Activated CD8-positive, alpha-beta memory T cell treated with anti-CD3 and anti-CD28 coated beads, Interleukin-2, amount 10 ng/mL, durations not matched to agents 7 days and 5 days (primary cell): ENCODE measurements around the gene INTS1. TPM values are rescaled to one million over a fixed set of nuclear protein-coding genes. Genes with fewer than 3 reads are reported as not detected.

Experiments
- ATAC-seq: fragments of 150-1000 bp; cut with Tn5 transposase; one replicate; pipeline ENCODE4 v1.10.0; 2021; ENCODE audit warnings: moderate library complexity
- CTCF ChIA-PET: fragments of 350-600 bp; sonication (Branson Sonifier 250); formaldehyde crosslinking; loops from one replicate; lab custom pipeline; 2021; ENCODE audit warnings: antibody characterized with exemption; lab: Charles Lee
- DNase-seq: peaks from one replicate; pipeline ENCODE4 v3.0.0-alpha.2; 2020
- H3K27ac Mint-ChIP-seq: one replicate; pipeline ENCODE4 v1.8.0; 2021; ENCODE audit warnings: mild to moderate bottlenecking, mixed read lengths
- H3K27me3 Mint-ChIP-seq: one replicate; pipeline ENCODE4 v1.8.0; 2021; ENCODE audit warnings: mixed read lengths
- H3K36me3 Mint-ChIP-seq: one replicate; pipeline ENCODE4 v1.8.0; 2021; ENCODE audit warnings: mild to moderate bottlenecking, mixed read lengths
- H3K4me1 Mint-ChIP-seq: one replicate; pipeline ENCODE4 v1.8.0; 2021; ENCODE audit warnings: mixed read lengths
- H3K4me3 Mint-ChIP-seq: one replicate; pipeline ENCODE4 v1.8.0; 2021; ENCODE audit warnings: mild to moderate bottlenecking, moderate library complexity, mixed read lengths
- H3K9me3 Mint-ChIP-seq: one replicate; pipeline ENCODE4 v1.8.0; 2022; ENCODE audit warnings: low read depth, mixed read lengths
- total RNA-seq, 2 experiments: library from RNA; stranded (reverse); gene quantifications; one replicate each; pipeline ENCODE4 v1.2.3, GENCODE V29; 2021

Gene INTS1
- total RNA-seq, 2 experiments from 2014 or later: 97.5 to 102 TPM

DNA sequence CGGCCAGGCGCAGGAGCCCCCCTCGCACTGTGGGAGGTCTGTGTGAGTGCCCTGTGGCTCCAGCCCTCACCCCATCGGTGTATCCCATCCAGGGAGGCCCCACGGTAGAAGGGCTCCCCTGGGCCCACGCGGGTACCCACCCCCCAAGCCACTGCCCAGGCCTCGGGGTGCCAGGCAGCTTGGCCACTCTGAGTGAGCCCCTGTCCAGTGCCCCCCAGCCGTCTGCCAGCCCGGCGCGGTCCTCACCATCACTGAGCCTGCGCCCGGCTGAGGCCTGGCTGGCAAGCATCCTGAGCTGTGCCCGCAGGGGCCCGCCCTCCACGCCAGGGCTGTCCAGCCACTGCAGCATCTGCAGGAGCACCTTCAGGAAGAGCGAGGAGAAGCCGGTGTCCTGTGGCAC lies 25.7 kb downstream of the INTS1 start:
- peaks cover 11% of the 10 kb centered on the region for H3K4me1 Mint-ChIP-seq
- ATAC-seq: no peak
- no peak overlapping the region for H3K4me3 Mint-ChIP-seq
- no peak overlapping the region for H3K27ac Mint-ChIP-seq
- no peak for DNase-seq
- H3K36me3 Mint-ChIP-seq: peaks cover 2% of the 10 kb centered on the region
- H3K9me3 Mint-ChIP-seq: no peaks in the 10 kb centered on the region
- no peaks in the 10 kb centered on the region for H3K27me3 Mint-ChIP-seq
- CTCF ChIA-PET: no interaction called here

DNA sequence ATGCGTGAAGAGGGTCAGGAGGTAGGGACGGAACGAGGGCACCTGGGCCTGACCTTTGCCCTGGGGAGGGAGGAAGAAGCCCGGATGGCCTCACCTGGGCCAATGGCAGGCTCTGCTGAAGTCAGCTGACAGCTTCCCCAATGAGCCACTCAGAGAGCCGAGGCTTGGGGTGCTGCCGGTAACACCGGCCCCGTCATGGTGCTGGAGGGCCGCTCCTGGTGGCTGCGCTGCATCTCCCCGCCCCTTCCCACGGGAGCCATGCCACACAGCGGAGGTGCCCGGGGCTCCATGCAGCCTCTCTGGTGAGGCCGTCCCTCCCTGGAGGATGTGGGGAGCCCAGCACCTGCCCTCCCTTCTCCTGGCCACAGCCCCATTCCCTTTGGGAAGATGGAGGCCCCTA lies 27.3 kb downstream of the INTS1 start:
- Mint-ChIP-seq H3K4me3 (no peak overlapping the region), H3K36me3 (peaks cover 3% of the 10 kb centered on the region), H3K27ac (no peak overlapping the region), H3K27me3 (no peaks in the 10 kb centered on the region), H3K9me3 (no peaks in the 10 kb centered on the region), H3K4me1 (peaks cover 11% of the 10 kb centered on the region)
- ATAC-seq: no peak
- DNase-seq: no peak
- CTCF ChIA-PET: no interaction called here

DNA sequence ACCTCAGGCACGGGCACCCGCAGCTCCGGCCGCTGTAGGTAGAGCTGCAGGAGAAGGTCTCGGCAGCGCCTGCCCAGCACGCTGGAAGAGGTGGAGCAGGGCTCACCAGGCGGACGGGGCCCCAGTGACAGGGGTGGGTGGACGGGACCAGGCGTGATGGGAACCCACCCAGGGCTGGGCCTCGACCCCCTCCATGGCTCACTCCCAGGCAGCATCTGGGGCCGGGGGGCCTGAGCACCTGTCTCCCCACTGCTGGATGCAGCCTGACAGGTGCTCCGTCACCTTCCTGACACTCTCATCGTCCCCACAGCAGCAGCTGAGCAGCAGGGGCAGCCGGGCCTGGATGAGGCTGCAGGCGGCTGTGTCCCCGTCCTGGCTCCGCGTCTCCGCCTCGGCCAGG lies 28.2 kb downstream of the INTS1 start:
- Mint-ChIP-seq H3K36me3 (peaks cover 3% of the 10 kb centered on the region), H3K27ac (no peak overlapping the region), H3K27me3 (no peaks in the 10 kb centered on the region), H3K4me1 (peaks cover 11% of the 10 kb centered on the region), H3K4me3 (no peak overlapping the region), H3K9me3 (no peaks in the 10 kb centered on the region)
- no peak for DNase-seq
- CTCF ChIA-PET: interaction anchor here (1.3 kb wide), 2 partner anchors 44 to 411 kb away, joined by 3 to 4 read pairs; no protein-coding TSS in a partner anchor
- no peak for ATAC-seq

DNA sequence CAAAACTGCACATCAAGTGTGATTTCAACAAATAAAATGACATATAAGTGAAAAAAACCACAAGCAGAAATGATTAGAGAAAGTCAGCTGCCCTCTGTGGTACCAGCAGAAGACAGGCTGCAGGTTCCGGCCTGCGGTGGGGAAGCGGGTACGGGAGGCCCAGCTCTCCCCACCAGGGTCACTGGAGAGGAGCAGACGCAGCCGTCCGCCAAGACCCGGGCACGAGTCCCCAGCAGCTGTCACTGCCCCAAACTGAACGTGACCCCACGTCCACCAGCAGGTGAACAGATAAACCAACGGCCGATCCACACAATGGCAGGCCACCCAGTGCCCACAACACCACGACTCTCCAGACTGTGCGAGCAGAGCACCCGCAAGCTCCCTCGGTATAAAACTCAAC lies 28.8 kb downstream of the INTS1 start:
- DNase-seq: no peak
- Mint-ChIP-seq H3K9me3 (no peaks in the 10 kb centered on the region), H3K27me3 (no peaks in the 10 kb centered on the region), H3K4me1 (peaks cover 11% of the 10 kb centered on the region), H3K4me3 (no peak overlapping the region), H3K36me3 (peaks cover 3% of the 10 kb centered on the region), H3K27ac (no peak overlapping the region)
- CTCF ChIA-PET: interaction anchor here (1.3 to 2.2 kb wide), 4 partner anchors 15 to 410 kb away, joined by 3 to 7 read pairs (median 4); no protein-coding TSS in a partner anchor
- no peak for ATAC-seq

DNA sequence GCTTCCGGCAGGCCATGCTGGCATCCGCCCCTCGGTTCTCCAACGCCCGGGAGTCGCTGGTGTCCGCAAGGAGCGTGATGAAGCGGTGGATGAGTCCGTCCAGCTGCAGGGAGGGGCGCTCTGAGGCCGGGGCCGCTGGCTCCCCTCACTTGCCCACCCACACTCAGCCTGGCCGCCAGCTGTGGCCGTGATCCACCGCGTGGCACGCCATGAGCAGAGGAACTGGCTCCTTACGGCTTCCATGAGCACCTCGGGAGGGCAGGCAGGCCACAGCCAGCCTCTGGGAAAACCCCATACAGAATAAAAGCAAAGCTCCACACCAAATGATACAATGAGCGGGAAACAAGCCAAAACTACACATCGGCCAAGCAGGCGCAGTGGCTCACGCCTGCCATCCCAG lies 29.5 kb downstream of the INTS1 start:
- no peak for ATAC-seq
- no peak overlapping the region for H3K4me3 Mint-ChIP-seq
- DNase-seq: no peak
- H3K9me3 Mint-ChIP-seq: no peaks in the 10 kb centered on the region
- peaks cover 11% of the 10 kb centered on the region for H3K4me1 Mint-ChIP-seq
- no peak overlapping the region for H3K27ac Mint-ChIP-seq
- H3K36me3 Mint-ChIP-seq: peaks cover 3% of the 10 kb centered on the region
- CTCF ChIA-PET: interaction anchor here (0.6 to 2.2 kb wide), 23 partner anchors 11 to 481 kb away, joined by 3 to 14 read pairs (median 4); no protein-coding TSS in a partner anchor
- H3K27me3 Mint-ChIP-seq: no peaks in the 10 kb centered on the region

DNA sequence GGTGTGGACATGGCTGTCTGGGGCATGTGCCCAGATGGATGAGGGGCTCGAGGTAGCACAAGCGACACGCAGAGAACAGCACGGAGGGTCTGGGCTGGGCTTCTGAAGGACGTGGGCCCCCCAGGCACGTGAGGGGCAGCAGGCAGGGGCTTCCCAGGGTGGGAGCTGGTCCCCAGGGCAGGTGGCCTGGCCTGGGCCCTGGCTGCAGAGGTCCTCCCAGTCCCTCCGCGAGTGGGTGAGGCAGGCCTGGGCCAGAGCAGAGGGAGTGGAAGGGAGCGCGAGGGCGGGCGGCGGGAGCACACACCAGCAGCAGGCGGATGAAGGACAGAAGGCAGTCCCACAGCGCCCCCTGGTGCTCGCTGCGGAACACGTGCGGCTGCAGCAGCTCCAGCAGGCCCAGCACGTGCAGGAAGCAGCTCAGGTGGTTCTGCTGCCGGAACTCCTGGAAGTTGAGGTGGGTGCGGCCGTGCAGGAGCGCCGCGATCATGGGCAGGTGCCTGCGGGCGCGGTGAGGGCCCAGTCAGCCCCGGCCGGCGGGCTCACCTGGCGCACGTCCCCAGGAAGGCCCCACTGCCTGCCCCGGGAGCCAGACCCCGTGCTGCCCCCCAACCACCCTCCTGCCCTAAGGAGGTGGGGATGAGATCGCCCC lies 30.2 kb downstream of the INTS1 start:
- DNase-seq: peak; percentile 91
- Mint-ChIP-seq H3K4me1 (peaks cover 11% of the 10 kb centered on the region), H3K4me3 (no peak overlapping the region), H3K9me3 (no peaks in the 10 kb centered on the region), H3K36me3 (peaks cover 3% of the 10 kb centered on the region), H3K27me3 (no peaks in the 10 kb centered on the region), H3K27ac (no peak overlapping the region)
- peak; percentile 89 for ATAC-seq
- CTCF ChIA-PET: interaction anchor here (0.6 to 2.2 kb wide), 25 partner anchors 10 to 659 kb away, joined by 3 to 14 read pairs (median 4); no protein-coding TSS in a partner anchor

DNA sequence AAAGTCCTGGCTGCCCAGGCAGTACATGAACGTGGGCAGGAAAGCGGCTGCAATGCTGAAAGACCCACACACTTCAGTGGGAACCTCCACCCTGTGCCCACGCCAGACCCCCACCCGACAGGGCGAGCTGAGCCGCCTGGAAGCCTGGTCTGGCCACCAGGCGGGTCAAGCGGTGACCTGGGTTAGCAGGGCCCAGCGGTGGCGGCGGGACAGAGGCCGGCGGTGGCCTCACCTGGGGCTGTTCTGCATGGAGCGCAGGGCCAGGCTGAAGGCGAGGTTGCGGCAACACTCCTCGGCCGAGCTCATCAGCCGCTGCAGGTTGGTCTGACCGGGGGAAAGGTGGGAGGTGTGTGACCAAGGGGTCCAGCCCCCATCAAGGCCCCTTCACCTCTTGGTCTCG lies 33.3 kb downstream of the INTS1 start:
- Mint-ChIP-seq H3K36me3 (peaks cover 3% of the 10 kb centered on the region), H3K27me3 (no peaks in the 10 kb centered on the region), H3K27ac (no peak overlapping the region), H3K4me3 (no peak overlapping the region), H3K4me1 (peaks cover 11% of the 10 kb centered on the region), H3K9me3 (no peaks in the 10 kb centered on the region)
- ATAC-seq (no peak), DNase-seq (no peak)
- CTCF ChIA-PET: no interaction called here

DNA sequence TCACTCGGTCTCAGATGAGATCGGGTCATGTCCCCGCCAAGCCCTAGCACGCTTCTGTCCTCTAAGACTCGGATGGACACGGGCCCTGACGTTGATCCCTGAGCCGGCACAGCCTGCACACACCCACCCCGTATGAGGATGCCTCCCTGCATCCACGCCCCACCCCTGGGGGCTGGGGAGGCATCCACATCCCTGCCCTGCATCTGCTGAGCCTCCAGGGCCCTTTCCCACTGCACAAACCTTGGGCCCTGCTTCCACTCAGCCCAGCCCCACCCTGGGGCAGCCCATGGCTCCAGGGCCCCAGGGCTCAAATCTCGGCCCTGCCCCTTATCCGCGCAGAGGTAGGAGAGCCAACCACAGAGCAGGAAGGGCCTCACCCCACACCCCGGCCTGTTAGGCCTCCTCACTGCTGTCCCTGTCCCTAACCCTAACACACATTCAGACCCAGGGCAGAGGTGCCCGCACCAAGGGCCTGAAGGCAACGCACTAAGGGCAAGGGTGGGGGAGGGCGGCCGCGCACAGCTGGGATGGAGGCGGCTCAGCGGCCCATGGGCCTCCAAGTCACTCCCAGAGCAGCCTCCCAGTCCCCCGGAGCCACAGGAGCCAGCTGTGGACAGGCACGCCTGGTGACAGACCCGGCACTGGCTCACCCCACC lies 35.4 kb downstream of the INTS1 start:
- Mint-ChIP-seq H3K27ac (no peak overlapping the region), H3K9me3 (no peaks in the 10 kb centered on the region), H3K4me1 (peaks cover 2% of the 10 kb centered on the region), H3K36me3 (peaks cover 2% of the 10 kb centered on the region), H3K27me3 (no peaks in the 10 kb centered on the region), H3K4me3 (no peak overlapping the region)
- CTCF ChIA-PET: no interaction called here
- ATAC-seq (no peak), DNase-seq (no peak)

DNA sequence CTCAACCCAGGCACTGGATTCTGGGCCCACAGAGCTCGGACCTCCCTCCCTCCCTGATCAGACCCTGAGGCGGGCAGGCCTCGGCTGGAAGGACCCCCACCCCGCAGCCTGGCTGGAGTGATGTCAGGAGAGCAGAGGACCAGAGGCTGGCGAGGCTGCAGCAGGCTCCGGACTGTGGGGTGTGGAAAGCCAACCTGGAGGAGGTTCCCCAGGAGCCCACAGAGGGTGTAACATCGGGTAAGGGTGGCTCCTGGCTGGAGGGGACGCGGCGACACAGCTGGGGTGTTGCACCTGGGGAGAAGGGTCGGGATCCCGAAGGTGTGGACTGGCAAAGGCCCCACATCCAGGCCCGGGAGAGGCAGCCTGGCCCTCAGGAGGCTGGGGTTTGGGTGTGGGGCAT lies 36.0 kb downstream of the INTS1 start:
- H3K4me1 Mint-ChIP-seq: no peaks in the 10 kb centered on the region
- H3K9me3 Mint-ChIP-seq: no peaks in the 10 kb centered on the region
- CTCF ChIA-PET: no interaction called here
- peaks cover 2% of the 10 kb centered on the region for H3K36me3 Mint-ChIP-seq
- DNase-seq (no peak), ATAC-seq (no peak)
- H3K27me3 Mint-ChIP-seq: no peaks in the 10 kb centered on the region
- H3K27ac Mint-ChIP-seq: no peak overlapping the region
- H3K4me3 Mint-ChIP-seq: no peak overlapping the region

DNA sequence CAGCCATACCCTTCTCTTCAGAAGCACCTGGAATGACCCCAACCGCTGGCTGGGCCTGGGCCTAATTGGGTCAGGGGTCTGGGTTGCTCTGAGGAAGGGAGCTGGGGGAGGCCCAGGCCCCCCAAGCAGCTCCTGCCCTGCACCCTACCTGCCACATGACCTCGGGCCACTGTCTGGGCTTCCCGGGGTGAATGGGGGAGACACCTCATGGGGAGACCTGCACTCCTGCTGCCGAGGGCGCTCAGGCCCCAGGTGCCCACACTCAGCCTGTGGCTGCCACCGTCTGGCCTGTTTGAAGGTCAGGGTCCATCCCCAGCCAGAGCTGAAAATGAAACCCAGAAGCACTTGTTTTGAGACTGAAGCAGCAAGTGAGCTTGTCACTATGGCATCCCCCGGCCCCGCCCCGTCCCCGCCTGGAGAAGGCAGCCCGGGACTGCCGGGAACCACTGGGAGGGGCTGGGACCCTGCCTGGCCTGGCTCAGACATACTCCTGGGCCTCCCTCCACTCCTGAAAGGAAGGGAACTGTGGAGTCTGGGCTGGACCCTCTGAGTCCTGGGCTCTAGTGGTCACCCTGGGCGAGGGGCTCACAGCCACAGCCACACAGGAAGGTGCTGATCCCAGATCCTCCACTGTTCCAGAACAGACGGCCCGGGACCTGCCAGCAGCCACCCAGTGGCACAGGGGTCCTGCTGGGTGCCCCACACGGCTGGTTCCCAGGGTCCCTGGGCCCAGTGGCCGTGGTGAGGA lies 37.5 kb downstream of the INTS1 start:
- Mint-ChIP-seq H3K4me3 (no peak overlapping the region), H3K4me1 (peaks cover 2% of the 10 kb centered on the region), H3K36me3 (no peaks in the 10 kb centered on the region), H3K27me3 (no peaks in the 10 kb centered on the region), H3K27ac (no peak overlapping the region), H3K9me3 (no peaks in the 10 kb centered on the region)
- DNase-seq (no peak), ATAC-seq (no peak)
- CTCF ChIA-PET: no interaction called here

DNA sequence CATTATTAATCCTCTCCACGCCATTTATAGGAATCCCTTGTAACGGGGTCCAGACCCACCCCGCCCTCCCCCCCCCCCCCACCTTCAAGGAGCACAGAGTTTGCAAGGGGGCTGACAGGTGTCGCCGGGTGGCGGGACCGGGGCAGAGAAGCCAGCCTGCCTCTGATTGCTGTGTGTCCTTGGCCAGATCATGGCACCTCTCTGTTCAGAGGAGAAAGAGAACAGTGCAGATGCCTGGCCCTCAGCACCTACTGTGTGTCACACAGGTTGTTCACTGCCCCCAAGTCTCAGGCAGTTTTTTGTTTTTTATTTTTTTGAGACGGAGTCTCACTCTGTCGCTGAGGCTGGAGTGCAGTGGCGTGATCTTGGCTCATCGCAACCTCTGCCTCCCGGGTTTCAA lies 39.5 kb downstream of the INTS1 start:
- no peak overlapping the region for H3K27ac Mint-ChIP-seq
- no peaks in the 10 kb centered on the region for H3K27me3 Mint-ChIP-seq
- H3K4me3 Mint-ChIP-seq: no peak overlapping the region
- ATAC-seq (no peak), DNase-seq (no peak)
- H3K36me3 Mint-ChIP-seq: no peaks in the 10 kb centered on the region
- H3K9me3 Mint-ChIP-seq: no peaks in the 10 kb centered on the region
- CTCF ChIA-PET: no interaction called here
- H3K4me1 Mint-ChIP-seq: peaks cover 6% of the 10 kb centered on the region

DNA sequence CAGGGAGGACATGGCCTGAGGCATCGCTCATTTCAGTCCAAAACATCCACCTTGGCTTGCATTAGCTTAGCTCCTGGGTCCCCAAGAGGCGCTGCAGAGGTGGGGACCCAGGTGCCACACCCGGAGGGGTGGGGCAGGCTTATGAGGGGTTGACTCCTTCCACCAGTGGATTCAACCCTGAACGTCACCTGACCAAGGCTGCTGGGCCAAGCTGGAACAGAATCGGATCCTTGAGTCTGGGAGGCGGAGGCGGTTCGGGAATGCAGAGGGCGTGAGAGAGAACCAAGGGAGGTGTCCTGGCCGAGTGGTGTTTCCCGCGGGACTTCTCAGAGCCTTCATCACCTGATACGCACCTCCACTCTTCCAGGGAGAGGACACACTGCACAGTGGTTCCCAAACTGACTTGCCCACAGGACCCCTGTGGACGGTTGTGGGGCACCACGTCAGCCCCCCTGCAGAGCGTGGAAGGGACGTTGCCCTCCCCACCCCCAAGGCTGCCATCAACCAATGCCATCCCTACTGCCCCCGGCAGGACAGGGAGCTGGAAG lies 40.4 kb downstream of the INTS1 start:
- Mint-ChIP-seq H3K27me3 (no peaks in the 10 kb centered on the region), H3K36me3 (no peaks in the 10 kb centered on the region), H3K9me3 (no peaks in the 10 kb centered on the region), H3K27ac (no peak overlapping the region), H3K4me3 (no peak overlapping the region), H3K4me1 (peaks cover 6% of the 10 kb centered on the region)
- DNase-seq (no peak), ATAC-seq (no peak)
- CTCF ChIA-PET: interaction anchor here (0.7 kb wide), 1 partner anchor 11 kb away, joined by 3 read pairs; no protein-coding TSS in a partner anchor

DNA sequence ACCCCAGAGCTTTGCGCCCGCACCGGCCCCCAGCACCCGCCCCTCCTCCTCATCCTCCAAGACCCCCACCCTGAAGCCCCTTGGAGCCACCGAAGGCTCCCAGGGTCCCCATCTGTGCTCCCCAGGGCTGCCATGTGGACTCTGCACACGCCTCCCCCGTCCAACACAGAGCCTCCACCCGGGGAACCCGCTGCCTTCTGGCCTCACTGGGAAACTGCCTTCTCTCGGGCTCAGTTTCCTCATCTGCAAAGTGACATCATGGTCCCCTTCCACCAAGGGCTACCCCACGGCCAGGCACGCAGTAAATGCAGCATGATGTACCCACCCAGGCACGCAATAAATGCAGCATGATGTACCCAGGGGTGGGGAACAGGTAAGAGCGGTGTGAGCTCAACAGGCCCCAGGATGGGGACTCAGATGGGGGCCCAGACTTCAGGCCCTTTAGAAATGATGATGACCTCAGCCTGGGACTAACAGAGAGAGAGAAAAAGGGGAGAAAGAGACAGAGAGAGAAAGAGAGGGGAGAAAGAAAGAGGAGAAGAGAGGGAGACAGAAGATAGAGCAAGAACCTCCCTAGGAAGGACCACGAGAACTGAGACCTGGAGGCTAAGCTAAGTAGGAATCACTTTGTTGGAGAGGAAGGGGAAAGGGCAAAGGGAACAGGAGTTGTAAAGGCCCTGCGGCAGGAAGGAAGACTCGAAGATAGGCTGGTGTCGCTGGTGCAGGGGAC lies 42.4 kb downstream of the INTS1 start:
- ATAC-seq (no peak), DNase-seq (no peak)
- Mint-ChIP-seq H3K36me3 (no peaks in the 10 kb centered on the region), H3K27ac (no peak overlapping the region), H3K9me3 (no peaks in the 10 kb centered on the region), H3K4me1 (peaks cover 6% of the 10 kb centered on the region), H3K27me3 (peaks cover 8% of the 10 kb centered on the region), H3K4me3 (no peak overlapping the region)
- CTCF ChIA-PET: interaction anchor here (1.2 to 1.3 kb wide), 2 partner anchors 12 to 13 kb away, joined by 3 read pairs; no protein-coding TSS in a partner anchor
